HG03571 (cell line): ENCODE data around the gene SLC12A3.
A peak's percentile ranks its signal among the peaks of the same experiment; 100 is the strongest.
"Not testable (repeated sequence)": the region's sequence is repeated elsewhere in the genome, so short reads cannot be mapped to it uniquely, and the experiment has no call there.

Source experiments
- ATAC-seq: cut with Tn5 transposase; IDR thresholded peaks from one replicate; pipeline ENCODE4 v1.9.1; 2021; ENCODE audit not compliant: unreplicated experiment

The SLC12A3 gene

GRCh38 chr16:56868766-56869165, 3.8 kb downstream of the SLC12A3 start:
- ATAC-seq: not testable (repeated sequence)

GRCh38 chr16:56869513-56870275, 4.7 kb downstream of the SLC12A3 start:
- ATAC-seq: no peak

DNA sequence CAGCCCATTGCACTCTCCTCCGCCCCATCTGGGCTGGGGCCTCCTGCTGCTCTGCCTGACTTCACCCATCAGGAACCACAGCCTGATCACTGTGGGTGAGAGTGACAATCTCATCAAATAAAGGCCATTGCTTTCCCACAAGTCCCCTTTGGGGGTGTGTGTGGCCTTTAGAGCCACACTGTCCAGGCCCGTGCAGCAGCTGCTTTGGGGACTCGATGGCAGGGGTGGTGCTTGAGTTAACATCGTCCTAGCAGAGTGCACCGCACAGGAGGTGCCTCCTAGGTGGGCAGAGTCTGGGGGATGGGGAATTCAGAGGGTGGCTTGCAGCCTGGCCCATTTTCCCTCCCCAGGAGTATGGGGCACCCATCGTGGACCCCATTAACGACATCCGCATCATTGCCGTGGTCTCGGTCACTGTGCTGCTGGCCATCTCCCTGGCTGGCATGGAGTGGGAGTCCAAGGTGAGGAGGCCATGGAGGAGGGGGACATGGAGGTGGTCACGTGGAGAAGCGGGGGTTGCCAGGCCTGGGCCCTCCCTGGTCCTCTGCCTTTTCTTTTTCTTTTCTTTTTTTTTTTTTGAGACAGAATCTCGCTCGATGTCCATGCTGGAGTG, 5.4 kb downstream of the SLC12A3 start:
- no peak for ATAC-seq

- no peak for ATAC-seq
Measured at GRCh38 chr16:56871172-56871593, 6.2 kb downstream of the SLC12A3 start.

DNA sequence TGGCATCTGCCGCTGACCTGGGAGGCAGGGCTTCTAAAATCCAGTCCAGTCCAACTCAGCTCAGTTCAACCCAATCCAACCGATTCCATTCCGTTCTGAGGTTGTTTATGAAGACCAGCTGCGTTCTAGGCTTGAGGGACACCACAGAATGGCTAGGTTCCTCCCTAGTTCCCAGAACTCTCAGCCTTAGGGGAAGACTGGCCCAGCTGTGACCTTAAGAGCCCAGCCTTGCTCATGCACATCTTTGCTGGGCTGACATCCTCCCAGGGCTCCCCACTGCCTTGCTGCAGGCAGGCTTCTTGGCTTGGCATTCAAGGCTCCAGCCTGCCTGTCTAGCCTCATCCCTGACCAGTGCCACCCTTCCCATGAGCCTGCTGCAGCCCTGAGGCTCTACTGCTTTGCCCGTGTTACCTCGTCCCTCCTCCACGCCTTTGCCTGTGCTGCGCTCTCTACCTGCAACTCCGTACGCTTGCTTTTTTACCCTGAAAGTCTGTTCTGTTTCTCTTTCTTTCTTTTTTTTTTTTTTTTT, 7.9 kb downstream of the SLC12A3 start:
- ATAC-seq: no peak

DNA sequence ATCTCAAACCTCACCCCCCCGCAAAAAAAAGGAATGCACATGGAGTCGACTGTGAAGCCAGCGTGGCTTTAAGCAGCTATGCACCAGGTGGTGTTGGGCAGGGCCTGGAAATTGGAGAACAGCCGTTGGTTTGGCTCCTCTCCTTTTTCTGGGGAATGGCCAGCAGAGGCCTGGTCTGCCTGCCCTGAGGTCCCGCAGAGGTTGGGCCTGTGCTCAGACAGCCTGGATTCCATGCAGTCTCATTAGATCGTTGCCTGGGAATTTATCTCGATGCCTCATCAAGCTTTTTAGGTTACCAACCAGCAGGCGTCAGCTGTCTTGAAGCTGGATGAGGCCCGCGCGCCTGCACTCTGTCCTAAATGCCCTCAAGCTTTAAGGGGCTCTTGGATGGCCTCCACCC, 9.8 kb downstream of the SLC12A3 start:
- no peak for ATAC-seq

GRCh38 chr16:56876048-56876447, 11.0 kb downstream of the SLC12A3 start:
- no peak for ATAC-seq

DNA sequence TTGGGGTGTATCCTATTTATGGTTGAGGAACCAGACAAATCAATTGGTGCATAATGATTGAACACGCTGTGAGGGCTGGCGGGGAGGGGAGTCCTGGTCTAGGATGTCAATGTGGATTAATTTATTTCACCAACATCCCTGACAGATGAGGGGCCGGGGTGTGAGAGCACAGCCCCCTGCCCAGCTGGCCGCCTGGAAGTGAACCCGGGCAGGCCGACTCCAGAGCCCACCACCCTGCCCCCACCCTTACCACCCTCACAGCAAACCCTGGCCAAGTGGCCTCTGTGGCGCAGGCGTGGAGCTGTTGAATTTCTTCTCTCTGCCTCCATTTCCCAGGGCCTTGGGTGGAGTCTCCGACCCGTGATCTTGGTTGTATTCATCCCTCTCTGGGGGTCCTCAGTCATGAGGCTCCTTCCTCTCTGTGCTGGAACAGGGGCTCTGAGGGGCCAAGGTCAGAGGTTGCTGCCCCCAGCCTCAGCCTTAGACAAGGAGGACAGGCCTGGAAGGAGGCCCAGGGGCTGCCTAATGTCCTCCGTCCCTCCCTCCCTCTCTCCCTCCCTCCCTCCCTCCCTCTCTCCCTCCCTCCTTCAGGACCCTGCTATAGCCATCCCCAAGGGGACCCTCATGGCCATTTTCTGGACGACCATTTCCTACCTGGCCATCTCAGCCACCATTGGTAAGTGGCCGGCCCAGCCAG, 12.6 kb downstream of the SLC12A3 start:
- no peak for ATAC-seq

DNA sequence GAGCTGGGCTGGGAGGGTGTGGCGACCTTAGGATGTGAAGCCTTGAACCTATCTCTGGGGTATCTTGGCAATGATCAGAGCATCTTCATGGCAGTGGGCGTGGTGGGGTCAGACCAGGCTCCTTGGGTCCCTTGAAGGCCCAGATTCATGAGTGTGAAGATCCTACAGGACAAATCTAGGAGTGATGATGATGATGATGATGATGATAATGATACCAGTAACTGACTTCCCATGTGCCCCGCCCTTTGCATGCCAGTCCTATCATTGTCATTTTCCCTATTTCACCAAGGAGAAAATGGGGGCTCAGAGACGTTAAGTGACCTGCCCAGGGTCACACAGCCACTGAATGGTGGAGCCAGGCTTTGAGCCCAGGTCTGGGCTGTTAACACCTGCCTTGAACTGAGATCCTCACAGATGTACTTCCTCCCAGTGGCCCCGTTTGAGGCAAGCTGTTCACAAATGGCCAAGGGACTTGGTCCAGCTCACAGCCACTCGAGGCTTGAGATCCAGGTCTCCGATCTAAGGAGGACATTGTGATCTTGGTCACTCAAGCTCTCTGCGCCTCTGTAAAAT, 13.4 kb downstream of the SLC12A3 start:
- ATAC-seq: no peak

GRCh38 chr16:56879276-56879675, 14.3 kb downstream of the SLC12A3 start:
- ATAC-seq: no peak

DNA sequence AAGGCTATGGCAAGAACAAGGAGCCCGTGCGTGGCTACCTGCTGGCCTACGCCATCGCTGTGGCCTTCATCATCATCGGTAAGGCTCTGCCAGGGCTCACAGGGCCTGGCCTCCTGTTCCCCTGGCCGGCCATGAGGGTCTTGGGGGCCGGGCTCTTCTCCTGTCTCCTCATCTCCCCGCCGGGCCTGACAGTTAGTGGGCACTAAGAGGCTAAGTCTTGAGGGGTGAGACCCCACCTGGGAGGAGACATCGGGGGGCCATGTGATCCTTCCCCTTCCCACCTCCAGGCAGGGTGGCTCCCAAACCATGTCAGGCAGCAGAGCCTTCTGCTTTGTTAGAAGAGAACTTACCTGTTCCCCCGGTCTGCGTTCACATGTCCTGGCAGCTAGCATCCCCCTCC, 15.2 kb downstream of the SLC12A3 start:
- ATAC-seq: no peak

DNA sequence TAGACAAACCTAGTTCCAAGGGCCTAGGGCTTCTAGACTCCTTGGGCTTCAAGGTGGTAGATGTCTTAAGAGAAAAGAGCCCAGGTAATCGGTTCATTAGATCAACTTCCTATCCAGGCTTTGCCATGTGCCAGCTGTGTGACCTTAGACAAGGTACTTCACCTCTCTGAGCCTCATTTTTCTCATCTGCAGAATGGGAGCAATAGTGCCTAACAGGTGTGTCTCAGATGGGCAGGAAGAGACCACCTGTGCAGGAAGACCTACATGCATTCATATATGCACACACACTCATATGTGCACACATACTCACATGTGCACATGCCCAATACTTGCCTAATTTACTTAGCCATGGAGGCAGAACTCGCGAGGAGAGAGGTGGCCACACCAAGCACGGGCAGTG, 15.7 kb downstream of the SLC12A3 start:
- no peak for ATAC-seq

DNA sequence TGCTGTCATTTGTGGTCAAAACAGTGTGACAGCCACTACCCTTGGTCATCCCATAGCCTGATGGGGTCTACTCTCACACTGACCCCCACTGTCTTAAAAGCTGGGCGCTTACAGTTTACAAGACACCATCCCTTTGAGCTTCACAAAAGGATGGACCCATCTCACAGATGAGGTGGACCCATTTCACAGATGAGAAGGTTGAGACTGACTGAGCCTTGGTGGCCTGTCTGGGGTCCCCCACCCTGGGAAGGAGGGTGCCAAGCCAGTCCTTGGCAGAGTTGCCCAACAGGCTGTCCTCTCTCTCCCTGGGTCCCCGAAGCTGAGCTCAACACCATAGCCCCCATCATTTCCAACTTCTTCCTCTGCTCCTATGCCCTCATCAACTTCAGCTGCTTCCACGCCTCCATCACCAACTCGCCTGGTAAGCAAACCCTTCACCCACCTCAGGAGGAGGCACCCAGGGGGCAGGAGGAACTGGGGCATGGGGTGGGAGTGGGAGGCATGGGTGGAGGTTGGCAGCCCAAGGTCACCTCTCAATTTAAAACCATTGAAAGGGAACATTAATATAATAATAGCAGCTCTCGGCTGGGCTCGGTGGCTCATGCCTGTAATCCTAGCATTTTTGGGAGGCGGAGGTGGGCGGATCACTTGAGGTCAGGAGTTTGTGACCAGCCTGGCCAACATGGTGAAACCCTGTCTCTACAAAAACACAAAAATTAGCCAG, 17.2 kb downstream of the SLC12A3 start:
- ATAC-seq: no peak

DNA sequence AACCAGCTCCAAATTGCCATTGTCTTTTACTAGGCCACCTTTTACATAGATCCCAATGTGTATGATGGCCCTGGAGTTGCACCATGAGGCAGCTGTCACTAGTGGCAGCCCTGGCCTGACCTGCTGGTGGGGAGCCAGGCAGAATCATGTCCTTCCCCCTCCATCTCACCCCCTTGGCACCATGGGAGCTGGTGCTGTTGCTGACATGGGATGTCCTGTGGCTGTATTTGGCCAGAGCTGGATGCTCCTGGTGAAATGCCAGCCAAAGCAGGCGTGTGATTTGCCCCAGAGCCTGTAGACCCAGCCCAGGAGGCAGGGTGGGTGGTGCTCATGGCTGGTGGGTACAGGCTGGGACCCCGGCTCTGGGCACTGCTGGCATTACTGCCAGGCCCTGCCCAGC, 18.6 kb downstream of the SLC12A3 start:
- no peak for ATAC-seq

GRCh38 chr16:56884026-56884582, 19.1 kb downstream of the SLC12A3 start:
- ATAC-seq: no peak

DNA sequence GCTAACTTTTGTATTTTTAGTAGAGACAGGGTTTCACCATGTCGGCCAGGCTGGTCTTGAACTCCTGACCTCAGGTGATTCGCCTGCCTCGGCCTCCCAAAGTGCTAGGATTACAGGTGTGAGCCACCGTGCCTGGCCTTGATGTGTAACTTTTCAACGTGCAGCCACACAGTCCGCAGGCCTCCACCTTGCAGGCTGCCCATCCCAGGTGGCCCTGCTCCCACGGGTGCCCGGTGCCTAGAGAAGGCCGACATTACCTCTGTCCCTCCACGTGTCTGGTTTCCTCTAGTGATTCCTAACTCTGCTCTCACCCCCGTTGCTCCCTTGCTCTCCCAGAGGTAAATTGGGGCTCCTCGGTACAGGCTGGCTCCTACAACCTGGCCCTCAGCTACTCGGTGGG, 19.9 kb downstream of the SLC12A3 start:
- ATAC-seq: not testable (repeated sequence)

DNA sequence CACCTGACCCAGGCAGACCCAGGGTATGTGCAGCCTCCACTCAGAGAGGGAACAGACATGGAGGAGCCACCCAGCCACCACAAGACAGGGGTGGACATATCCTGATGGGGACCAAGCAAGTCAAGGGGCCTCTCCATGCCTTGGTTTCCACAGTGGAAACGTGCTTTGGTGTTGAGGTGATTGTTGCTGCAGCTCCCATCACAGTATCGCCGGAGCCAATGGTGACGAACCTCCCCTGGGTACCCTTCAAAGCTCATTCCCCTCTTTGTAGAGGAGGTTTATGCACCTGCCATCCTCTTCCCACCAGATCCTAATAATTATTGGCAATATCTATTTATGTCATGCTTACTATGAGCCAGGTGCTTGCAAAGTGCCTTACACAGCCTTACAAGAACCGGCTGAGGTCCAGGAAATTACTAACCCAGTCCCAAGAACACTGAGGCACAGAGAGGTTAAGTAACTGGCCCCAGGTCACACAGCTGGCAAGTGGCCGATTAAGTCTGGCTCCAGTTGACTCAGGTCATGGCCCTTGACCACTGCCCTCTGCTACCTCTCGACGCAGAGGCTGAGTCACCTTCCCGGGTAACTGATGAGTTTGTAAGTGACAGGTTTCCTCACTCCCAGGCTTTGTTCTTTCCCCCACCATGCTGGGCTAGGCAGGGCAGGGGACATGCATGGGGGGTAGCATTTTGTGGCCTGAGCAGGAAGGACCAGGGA, 20.6 kb downstream of the SLC12A3 start:
- ATAC-seq: no peak

GRCh38 chr16:56886296-56886695, 21.3 kb downstream of the SLC12A3 start:
- no peak for ATAC-seq

GRCh38 chr16:56886826-56887225, 21.8 kb downstream of the SLC12A3 start:
- no peak for ATAC-seq

DNA sequence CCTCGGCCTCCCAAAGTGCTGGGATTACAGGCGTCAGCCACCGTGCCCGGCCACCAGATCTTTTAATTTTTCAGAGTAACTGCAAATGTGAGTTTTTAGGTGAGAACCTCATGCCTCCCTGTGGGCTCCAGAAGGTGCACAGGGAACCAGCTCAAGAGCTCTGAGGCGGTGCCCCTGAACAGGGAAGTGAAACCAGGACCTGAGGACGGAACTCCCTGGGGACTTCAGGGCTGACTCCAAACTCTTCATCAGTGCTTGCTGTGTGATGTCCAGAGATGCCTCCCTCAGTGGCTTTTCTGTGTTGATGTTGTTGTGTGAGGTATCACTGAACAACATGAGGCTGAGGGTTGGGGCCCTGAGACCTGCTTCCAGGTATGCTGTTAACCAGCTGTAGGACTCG, 23.8 kb downstream of the SLC12A3 start:
- peak; percentile 79 for ATAC-seq
